Measurements from ENCODE around the gene DGKB.

The DGKB gene

DNA sequence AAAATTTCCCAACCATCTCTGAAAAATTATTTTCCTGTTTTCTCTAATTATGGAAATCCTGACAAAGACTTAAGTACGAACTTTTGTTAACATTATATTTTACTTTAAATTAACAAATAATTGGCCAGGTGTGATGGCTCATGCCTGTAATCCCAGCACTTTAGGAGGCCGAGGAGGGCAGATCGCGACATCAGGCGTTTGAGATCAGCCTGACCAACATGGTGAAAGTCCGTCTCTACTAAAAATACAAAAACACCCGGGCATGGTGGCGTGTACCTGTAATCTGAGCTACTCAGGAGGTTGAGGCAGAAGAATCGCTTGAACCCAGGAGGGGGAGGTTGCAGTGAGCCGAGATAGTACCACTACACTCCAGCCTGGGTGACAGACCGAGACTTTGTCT, 32.2 kb downstream of the DGKB start:
- no peak for DNase-seq (ENCODE audit: low read depth)
- TF ChIP-seq, protein P1, sequence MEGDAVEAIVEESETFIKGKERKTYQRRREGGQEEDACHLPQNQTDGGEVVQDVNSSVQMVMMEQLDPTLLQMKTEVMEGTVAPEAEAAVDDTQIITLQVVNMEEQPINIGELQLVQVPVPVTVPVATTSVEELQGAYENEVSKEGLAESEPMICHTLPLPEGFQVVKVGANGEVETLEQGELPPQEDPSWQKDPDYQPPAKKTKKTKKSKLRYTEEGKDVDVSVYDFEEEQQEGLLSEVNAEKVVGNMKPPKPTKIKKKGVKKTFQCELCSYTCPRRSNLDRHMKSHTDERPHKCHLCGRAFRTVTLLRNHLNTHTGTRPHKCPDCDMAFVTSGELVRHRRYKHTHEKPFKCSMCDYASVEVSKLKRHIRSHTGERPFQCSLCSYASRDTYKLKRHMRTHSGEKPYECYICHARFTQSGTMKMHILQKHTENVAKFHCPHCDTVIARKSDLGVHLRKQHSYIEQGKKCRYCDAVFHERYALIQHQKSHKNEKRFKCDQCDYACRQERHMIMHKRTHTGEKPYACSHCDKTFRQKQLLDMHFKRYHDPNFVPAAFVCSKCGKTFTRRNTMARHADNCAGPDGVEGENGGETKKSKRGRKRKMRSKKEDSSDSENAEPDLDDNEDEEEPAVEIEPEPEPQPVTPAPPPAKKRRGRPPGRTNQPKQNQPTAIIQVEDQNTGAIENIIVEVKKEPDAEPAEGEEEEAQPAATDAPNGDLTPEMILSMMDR (IDR thresholded peaks at IDR 0.05; ENCODE audit: insufficient read depth, low read depth, low read length, missing control alignments) = no peak
- H3K4me3 ChIP-seq (ENCODE audit: low read depth, low read length) = no peak overlapping the region

DNA sequence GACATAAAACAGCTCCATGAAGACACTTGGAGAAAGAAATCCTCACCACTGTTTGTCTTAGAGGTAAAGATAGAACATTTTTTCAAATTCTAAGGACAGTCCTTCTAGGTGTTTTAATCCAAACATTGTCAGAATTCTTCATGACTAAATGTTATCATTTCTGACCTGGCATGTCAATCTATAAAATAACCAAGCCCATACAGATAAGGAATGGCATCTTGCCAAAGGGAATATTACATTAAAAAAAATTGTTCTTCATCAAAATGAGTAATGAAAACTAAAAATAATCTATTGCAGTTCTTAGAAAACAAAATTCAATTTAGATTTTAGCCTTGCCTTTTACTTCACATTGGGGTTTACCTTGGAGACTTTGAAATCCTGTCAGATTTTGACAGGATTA, 33.6 kb downstream of the DGKB start:
- H3K4me3 ChIP-seq (ENCODE audit: low read depth, low read length) = no peak overlapping the region
- DNase-seq (ENCODE audit: low read depth) = no peak
- TF ChIP-seq, protein P1 (IDR thresholded peaks at IDR 0.05; ENCODE audit: insufficient read depth, low read depth, low read length, missing control alignments) = no peak

DNA sequence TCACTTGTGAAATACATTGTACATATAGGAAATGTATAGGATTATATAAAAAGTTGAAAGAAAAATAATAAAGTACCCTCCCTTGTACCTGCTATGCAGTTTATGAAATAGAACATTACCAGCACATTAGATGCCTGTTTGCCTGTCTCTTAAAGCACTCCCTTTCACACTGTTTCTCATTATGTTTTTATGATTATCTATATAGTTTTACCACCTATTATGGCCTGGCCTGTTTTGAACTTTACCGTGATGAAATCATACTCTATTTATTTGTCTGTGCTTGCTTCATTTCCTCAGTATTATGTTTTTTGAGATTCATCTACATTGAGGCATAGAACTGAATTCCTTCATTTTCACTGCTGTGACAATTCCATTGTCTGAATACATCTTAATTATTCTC, 41.1 kb downstream of the DGKB start:
- no peak for DNase-seq (ENCODE audit: low read depth)
- H3K4me3 ChIP-seq (ENCODE audit: low read depth, low read length) = no peak overlapping the region
- TF ChIP-seq, protein P1 (IDR thresholded peaks at IDR 0.05; ENCODE audit: insufficient read depth, low read depth, low read length, missing control alignments) = no peak

DNA sequence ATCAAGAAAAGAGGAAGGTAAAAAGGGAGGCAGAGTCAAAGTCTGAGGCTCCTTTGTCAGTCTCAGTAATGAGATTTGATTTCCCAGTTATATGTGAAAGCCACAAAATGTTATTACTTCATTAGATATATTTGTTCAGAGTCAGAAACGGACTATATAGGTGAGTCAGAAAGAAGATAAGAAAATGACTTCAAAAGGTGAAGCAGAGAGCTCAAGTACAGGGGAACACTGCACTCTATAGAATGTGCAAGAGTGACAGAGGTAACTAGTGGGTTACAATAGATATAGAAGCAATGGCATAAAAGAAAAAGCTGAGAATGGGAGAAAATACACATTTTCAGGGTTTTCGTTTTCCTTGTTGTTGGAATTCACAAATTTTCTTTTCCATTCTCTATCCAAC, 43.3 kb downstream of the DGKB start:
- H3K4me3 ChIP-seq (ENCODE audit: low read depth, low read length) = no peak overlapping the region
- TF ChIP-seq, protein P1 (IDR thresholded peaks at IDR 0.05; ENCODE audit: insufficient read depth, low read depth, low read length, missing control alignments) = no peak
- DNase-seq (ENCODE audit: low read depth) = no peak

DNA sequence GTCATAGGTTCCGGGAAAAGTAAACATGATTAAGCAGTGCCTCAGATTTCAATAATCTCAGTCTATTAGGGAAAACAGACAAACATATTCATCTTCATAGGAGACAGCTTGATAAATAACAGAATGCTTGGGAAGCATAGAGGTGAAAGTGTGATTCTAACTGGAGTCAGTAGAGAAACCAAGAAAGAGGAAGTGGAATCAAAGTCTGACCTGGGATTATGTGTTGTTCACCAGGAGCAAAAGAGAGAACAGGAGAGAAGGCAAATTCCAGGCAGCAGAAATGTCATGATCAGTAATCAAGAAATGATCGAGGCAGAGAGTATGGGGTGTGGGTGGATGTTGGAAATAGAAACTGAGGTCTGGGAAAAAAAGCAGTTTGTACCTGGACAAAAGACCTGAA, 43.7 kb downstream of the DGKB start:
- H3K4me3 ChIP-seq (ENCODE audit: low read depth, low read length) = no peak overlapping the region
- TF ChIP-seq, protein P1 (IDR thresholded peaks at IDR 0.05; ENCODE audit: insufficient read depth, low read depth, low read length, missing control alignments) = no peak
- DNase-seq (ENCODE audit: low read depth) = no peak

DNA sequence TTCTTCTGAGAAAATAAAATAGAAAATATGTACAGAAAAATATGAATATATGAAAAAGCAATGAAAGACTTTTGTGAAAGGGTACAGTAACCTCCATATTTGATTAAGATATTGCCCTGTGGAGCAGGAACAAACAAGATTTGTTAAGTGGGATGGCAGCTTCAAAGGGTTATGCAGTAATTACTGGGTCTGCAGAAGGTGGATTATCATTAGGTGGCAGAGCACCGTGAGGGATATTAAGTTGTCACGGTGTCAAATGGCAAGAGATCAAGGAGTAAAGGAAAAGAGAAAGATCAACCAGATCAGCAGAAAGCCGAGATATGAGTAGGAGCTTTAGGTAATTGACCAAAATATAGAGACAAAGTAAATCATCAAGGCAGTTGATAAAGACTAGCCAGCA, 44.1 kb downstream of the DGKB start:
- no peak overlapping the region for H3K4me3 ChIP-seq (ENCODE audit: low read depth, low read length)
- TF ChIP-seq, protein P1 (IDR thresholded peaks at IDR 0.05; ENCODE audit: insufficient read depth, low read depth, low read length, missing control alignments) = no peak
- no peak for DNase-seq (ENCODE audit: low read depth)

DNA sequence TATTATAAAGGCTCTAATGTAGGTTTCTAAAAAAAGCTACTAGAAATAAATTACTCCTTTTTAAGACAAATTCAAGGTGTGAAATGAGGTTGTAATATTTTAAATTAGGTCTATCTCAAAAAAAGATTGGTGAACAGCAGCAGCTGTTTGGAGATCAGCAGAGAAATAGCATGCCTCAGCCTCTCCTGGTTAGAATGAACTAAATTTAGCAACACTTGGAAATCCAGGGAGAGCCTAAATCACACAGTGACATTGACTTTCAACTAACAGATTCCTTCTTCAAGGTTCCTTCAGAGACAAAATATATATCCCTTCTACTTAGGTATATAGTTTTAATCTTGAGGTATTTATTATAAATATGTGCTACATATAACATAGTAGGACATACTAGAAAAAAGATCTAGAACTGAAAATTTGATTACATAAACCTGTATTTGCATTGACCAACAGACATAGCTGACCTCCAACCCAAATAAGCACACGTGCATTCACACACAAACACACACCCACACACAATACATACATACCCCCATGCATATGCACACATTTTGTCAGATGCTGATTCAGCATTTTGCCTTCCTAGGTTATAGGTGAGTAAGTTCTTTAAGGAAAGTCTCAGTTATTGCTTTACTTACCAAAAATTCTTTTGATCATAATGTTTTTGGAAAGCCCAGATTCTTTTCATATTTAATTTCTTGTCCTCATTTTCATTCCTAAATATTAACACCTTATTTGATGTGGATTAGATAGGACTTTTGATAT, 47.3 kb downstream of the DGKB start:
- H3K4me3 ChIP-seq (ENCODE audit: low read depth, low read length) = no peak overlapping the region
- no peak for DNase-seq (ENCODE audit: low read depth)
- TF ChIP-seq, protein P1 (IDR thresholded peaks at IDR 0.05; ENCODE audit: insufficient read depth, low read depth, low read length, missing control alignments) = no peak
